ENCODE data around the gene SEMG1.

The SEMG1 gene, protein sequence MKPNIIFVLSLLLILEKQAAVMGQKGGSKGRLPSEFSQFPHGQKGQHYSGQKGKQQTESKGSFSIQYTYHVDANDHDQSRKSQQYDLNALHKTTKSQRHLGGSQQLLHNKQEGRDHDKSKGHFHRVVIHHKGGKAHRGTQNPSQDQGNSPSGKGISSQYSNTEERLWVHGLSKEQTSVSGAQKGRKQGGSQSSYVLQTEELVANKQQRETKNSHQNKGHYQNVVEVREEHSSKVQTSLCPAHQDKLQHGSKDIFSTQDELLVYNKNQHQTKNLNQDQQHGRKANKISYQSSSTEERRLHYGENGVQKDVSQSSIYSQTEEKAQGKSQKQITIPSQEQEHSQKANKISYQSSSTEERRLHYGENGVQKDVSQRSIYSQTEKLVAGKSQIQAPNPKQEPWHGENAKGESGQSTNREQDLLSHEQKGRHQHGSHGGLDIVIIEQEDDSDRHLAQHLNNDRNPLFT

DNA sequence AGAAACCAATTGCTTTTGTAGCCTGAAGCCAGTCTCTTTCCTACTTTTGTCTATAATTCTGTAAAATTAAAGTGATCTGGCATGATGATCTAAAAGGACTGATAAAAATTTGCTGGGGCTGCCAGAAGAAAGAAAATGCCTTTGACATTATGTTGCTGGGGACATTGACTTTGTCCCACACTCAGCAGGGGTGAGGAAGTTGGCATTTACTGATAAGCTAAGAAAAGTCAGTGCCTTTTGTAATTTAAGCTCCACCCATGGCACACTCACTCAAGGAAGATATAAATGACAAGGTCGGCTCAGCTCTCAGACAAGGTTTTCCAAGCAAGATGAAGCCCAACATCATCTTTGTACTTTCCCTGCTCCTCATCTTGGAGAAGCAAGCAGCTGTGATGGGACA lies at the start of gene SEMG1:
Gene SEMG1 (plus strand): TSS at position 309 of the 400 bp plus-strand sequence. CDS start 21 bp downstream, at position 330.
- no peak for DNase-seq

DNA sequence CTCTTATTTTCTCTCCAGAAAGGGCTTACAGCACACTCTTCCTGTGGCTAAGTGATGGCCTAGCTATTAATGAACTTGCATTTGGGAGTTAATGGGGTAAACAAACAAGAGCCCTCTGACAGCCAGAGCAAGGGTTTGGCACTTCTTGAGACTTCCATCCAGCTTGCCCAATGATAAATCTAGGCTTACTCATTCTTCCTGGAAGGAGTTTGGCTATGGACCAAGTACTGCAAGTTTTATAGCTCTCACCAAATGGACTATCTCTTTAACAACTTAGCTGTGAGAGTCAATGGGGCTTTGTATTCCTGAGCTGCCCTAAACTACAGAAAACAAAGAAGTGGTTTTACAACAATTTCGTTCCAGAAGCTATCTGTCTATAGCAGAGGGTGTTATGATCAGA lies 48.9 kb upstream of the SEMG1 start:
- DNase-seq = no peak

GRCh38 chr20:45163083-45163803 lies 43.6 kb upstream of the SEMG1 start:
- DNase-seq = no peak

- DNase-seq = no peak
Measured at GRCh38 chr20:45164906-45165305, 41.9 kb upstream of the SEMG1 start.

GRCh38 chr20:45173522-45173921 lies 33.3 kb upstream of the SEMG1 start:
- DNase-seq = no peak

DNA sequence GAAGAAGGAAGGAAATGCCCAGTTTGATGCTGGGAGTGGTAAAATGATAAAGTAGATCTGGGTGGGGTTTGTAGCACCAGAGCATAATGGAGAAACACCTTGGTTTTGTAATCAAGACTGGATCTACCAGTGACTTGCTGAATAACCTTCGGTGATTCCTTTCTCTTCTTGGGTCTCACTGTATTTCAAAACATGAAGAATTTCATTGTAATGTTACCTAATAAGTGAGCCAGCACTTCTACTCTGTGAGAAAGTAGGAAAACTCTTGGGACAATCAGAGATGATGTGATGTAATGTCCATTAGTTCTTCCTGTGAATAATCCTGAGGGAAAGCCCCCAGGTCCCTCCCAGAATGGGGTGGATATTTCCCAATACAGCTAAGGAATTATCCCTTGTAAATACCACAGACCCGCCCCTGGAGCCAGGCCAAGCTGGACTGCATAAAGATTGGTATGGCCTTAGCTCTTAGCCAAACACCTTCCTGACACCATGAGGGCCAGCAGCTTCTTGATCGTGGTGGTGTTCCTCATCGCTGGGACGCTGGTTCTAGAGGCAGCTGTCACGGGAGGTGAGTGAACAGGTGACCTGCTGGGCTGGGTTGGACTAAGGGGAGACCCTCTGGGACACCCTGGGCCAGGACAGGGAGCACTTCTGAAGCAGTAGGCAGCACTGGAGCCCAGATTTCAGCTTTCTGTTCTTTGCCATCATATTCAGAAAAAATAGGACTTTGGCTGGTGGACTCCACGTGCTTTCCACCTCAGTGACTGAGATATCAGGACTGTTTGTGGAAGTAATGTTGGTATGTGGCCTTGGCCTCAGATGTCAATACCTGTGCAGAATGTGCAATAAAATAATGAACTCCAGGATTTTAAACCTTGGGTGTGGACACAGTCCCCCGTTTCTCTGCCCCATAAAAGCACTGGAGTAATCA lies 32.1 kb upstream of the SEMG1 start, which contains the start of gene PI3:
Gene PI3 (plus strand): TSS at position 469 of the 931 bp plus-strand sequence. CDS start 21 bp downstream, at position 490.
- DNase-seq = no peak

- DNase-seq = no peak
Measured at GRCh38 chr20:45176526-45177267, 30.1 kb upstream of the SEMG1 start.

DNA sequence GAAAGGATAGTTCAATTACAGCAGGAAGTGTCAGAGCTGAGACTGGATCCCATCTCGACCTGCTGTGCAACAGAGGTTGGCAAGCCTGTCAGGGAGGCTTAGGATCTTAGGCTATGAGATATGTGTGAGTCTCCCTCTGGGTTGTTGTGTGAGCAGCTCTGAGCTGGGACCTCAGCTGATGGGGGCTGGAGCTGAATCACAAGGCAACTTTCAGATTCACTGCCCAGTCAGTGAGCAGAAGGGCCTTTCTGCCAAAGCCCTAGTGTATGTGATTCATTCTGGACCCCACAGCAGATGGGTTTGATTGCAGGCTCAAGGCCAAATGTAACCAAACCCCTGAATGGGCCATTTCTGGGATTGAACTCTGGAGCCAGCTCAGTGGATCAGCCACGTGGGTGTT lies 27.7 kb upstream of the SEMG1 start:
- DNase-seq = no peak

DNA sequence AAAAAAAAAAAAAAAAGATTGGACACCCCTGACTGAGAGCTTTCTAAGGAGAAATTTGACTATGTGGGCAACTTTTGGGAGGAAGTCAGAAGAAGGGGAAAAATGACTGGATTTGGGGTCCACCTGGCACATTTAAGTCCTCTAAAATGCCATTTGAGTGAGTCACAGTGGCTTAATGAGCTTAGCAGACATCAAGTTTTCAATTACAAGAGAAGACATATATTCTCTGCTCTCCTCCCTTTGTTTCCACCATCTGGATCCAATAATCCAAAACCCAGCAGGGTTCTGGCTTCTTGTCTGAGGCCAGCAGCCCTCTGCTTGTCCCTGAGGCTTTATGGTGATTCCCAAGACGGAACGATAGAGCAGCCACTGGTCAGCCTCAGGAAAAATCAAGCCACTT lies 25.2 kb upstream of the SEMG1 start:
- DNase-seq = no peak

DNA sequence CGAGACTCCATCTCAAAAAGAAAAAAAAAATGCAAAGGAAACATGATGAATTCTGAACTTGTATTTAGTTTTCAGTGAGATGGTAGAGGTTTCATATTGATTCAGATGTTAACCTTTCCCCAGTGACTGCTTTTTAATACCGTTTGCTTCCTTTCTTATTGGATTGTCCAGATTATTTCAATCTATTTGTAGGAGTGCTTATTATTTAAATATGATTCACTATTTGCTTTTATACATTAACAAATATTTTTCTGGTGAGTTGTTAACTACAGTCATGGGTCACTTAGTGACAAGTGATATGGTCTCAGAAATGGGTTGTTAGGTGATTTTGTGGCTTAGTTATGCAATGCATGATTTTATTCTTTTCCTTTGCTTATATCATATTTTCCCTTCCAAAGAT lies 23.7 kb upstream of the SEMG1 start:
- DNase-seq = no peak

GRCh38 chr20:45187693-45188092 lies 19.1 kb upstream of the SEMG1 start:
- no peak for DNase-seq

DNA sequence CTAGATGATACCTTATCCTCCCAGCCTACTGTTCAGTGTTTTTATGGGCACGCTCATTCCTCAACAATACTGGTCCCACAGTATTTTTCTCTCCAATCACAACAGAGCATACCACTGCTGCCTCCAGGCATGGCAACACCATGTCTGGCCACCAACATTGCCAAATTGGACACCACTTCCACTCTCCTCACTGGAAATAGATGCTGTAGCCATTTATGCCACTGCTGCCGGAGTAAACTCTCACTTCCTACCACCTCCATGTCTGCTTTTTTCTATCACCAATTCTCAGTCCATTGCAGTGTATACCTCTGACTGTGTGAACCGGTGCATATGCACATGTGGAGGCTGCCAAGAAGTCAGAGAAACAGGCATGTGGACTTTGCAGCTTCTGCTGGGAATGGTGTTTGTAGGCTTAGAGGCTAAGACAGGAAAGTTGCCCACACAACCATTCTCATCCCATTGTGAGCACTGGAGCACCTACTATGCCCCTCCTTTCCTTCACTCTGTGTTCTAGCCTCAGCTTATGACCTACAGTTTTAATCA lies 17.7 kb upstream of the SEMG1 start:
- DNase-seq = no peak

- no peak for DNase-seq
Measured at GRCh38 chr20:45189861-45190260, 17.0 kb upstream of the SEMG1 start.

DNA sequence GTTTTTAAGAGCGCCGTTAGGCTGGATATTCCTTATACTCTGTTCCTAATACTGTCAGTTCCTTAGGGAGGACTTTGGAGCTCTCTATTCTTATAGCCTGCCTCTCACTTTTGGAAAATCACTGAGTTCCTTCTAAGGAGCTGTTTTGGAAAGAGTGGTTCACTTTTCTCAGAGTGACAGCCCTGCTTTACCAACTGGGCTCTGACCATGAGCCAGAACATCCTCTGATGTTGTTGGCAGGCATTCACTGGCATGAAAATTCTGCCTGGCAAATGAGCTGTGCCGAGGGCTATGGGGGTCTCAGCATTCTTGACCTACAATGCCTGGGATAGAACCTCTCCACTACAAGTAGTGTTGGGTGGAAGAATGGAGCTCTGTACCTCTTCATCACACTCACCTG lies 14.9 kb upstream of the SEMG1 start:
- DNase-seq = no peak

DNA sequence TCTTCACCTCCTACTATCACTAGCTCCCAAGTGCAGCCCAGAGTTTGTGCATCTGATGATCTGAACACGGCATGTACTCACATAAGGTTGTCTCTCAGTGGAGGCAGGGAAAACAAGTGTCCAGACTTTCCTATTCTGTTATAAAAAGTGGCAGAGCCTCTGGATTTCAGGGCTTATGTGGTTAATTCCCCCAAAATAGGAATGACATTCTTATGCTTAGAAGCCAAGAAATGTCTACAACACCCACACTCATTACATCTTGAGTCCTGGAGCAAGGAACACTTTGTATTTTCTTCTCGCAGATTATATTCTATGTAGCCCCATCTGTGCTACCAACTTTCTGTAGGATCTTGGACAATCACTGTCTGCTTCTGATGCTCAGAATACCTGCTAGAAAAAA lies 13.5 kb upstream of the SEMG1 start:
- no peak for DNase-seq

DNA sequence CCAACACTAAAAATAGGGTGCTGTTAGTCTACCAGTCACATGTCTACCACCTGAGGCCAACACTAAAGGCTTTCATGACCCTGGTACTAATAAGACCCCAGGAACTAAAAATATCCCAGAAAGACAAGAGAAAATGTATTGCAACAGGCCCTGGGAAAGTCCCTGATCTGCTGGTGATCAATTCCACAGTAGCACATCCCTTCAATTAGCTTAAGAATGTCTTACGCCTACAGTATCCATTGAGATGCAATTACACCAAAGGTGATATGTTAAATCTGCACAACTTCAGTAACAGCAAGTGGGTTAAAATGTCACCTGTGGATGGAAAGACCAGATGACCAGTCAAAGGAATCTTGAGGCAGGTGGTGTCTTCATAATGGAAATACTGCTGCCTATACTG lies 3.1 kb downstream of the SEMG1 start:
- DNase-seq = no peak

GRCh38 chr20:45211569-45212474 lies 5.0 kb downstream of the SEMG1 start:
- DNase-seq = no peak

DNA sequence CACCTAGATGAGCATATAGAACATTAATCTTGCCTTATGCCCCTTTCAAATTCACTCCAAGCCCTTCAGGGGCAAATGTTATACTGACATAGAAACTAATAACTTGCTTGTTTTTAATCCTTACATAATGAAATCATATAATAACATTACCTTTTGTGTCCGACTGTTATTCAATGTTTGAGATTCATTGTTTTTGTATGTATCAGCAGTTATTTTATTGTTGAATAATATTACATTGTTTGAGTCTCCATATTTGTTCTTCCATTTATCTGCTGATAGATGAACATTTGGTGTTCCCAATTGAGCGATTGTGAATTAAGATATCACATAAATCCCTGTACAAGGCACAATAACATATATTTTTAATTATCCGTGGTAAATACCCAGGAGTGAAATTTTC lies 6.0 kb downstream of the SEMG1 start:
- DNase-seq = no peak

DNA sequence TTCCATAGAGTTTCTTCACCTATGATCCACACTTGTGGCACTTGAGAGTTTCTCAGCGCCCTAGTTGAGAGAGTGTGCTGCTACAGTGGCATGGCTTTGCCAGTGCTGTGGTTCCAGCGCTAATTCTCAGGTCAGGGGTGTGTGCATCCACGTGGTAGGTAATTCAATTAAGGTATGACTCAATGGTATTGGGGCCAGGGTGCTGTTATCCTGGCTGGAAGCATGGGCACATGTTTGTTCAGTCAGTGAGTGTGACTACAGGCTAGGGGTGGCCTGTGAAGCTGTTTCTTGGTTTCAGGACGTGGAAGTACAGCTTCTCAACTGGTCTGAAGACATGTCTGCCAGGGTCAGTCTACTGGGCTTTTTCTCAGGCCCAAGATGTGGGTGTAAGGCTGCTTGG lies 11.3 kb downstream of the SEMG1 start:
- DNase-seq = no peak

- no peak for DNase-seq
Measured at GRCh38 chr20:45218636-45219035, 11.8 kb downstream of the SEMG1 start.

DNA sequence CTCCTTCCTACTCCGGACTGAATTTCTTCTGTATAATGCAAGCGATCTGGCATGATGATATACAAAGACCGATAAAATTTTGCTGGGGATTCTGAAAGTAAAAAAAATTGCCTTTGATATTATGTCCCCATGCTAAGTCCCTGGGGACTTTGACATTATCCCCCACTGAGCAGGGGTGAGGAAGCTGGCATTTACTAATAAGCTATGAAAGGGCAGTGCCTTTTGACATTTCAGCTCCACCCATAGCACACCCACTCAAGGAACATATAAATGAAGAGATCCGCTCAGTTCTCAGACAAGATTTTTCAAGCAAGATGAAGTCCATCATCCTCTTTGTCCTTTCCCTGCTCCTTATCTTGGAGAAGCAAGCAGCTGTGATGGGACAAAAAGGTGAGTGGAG lies 14.2 kb downstream of the SEMG1 start, which contains the start of gene SEMG2:
Gene SEMG2 (plus strand): TSS at position 298 of the 400 bp plus-strand sequence. CDS start 17 bp downstream, at position 315.
- DNase-seq = no peak

Data from NCI-H2081 treated with DMSO at 0.1 percent for 48 hours (cell line).